IPS-18c (cell line): ENCODE results near the gene EPHA8.

ENCODE experiments used
- H3K4me3 ChIP-seq: 2 replicates; pipeline ENCODE4 v1.7.0; 2013; ENCODE audit warnings: low read depth, mild to moderate bottlenecking, low read length, moderate library complexity; ENCODE audit not compliant: insufficient read depth
- H3K9me3 ChIP-seq: one replicate; pipeline ENCODE4 v1.6.1; 2013; ENCODE audit warnings: mild to moderate bottlenecking, low read length, moderate library complexity; ENCODE audit not compliant: control insufficient read depth, insufficient read depth

Gene EPHA8

DNA sequence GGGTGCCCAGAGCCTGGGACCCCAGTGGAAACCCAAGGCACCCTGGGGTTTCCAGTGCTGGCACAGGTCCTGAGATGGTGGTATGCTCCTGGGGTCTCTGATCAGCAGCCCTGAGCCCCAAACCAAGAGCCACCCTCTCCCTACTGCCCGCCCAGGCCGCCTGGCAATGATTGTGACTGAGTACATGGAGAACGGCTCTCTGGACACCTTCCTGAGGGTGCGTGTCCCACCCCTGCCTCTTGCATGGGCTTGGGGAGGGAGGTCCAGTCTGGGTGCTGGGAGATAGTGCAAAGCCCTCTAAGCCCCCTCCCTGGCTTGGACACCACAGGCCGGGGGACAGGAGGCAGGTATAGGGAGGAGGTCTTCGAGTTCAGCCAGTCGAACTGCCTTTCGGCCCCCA lies 34.7 kb downstream of the EPHA8 start:
- no peak overlapping the region for H3K4me3 ChIP-seq
- no peaks in the 10 kb centered on the region for H3K9me3 ChIP-seq

DNA sequence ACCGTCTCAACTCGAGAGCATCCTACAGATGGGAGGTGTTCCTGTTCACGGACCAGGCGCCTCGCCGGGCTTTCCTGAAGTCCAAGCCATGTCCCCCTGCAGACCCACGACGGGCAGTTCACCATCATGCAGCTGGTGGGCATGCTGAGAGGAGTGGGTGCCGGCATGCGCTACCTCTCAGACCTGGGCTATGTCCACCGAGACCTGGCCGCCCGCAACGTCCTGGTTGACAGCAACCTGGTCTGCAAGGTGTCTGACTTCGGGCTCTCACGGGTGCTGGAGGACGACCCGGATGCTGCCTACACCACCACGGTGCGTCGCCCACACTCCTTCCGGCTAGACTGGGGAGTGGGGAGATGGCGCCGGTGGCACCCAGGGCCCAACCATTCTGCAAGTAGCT lies 35.4 kb downstream of the EPHA8 start:
- Histone ChIP-seq H3K4me3 (no peak overlapping the region), H3K9me3 (no peaks in the 10 kb centered on the region)

DNA sequence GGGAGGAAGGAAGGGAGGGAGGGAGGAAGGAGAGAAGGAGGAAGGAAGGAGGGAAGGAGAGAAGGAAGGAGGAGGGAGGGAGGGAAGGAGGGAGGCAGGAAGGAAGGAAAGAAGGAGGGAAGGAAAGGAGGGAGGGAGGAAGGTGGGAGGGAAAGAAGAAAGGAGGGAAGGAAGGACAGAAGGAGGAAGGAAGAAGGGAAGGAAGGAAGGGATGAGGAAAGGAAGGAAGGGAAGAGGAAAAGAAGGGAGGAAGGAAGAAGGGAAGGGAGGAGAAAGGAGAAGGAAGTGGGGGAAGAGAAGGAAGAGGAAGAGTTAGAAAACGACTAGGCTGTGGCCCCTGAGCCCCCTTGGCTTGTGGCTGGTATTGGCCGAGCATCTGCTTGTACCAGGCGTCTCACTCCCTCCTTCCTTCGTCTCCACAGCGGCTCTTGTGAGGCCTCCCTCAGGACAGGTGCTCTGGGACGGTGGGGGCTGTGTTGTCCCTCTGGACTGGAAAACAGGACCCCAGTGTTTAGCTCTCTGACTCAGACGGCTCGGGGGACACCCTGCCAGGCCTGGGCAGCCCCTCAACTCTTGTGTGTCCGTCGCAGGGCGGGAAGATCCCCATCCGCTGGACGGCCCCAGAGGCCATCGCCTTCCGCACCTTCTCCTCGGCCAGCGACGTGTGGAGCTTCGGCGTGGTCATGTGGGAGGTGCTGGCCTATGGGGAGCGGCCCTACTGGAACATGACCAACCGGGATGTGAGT lies 37.0 kb downstream of the EPHA8 start:
- H3K9me3 ChIP-seq, result no peaks in the 10 kb centered on the region
- H3K4me3 ChIP-seq, result no peak overlapping the region

DNA sequence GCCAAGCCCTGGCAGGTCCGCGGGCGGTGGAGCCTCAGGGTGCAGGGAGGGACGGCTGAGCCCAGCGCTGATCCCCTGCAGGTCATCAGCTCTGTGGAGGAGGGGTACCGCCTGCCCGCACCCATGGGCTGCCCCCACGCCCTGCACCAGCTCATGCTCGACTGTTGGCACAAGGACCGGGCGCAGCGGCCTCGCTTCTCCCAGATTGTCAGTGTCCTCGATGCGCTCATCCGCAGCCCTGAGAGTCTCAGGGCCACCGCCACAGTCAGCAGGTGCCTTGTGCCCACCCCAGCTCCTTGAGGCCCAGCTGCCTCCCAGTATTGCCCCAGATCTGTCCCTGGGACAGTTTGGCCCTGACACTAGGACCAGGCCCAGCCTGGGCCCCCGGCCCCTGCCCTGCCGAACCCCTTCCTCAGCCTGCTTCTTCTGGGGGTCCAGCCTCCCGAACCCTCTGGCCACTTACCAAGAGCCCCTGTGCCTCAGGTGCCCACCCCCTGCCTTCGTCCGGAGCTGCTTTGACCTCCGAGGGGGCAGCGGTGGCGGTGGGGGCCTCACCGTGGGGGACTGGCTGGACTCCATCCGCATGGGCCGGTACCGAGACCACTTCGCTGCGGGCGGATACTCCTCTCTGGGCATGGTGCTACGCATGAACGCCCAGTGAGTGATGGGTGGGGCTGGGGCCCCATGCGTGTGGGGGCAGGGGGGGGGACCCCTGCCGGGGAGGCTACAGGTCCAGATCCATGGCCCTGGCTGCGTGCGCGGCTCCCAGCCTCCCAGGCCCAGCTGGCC lies 37.7 kb downstream of the EPHA8 start:
- H3K4me3 ChIP-seq, result no peak overlapping the region
- H3K9me3 ChIP-seq, result no peaks in the 10 kb centered on the region

DNA sequence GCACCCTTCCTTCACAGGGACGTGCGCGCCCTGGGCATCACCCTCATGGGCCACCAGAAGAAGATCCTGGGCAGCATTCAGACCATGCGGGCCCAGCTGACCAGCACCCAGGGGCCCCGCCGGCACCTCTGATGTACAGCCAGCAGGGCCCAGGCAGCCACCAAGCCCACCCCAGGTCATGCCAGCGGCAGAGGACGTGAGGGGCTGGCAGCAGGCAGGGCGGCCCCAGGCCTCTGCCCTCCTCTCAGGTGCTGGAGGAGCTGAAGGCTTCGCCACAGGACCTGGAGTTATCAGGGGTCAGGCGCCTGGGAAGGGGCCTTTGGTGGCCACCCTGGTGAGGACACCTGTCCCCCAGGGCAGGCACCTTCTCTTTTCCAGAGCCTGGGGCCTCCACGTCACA lies 38.3 kb downstream of the EPHA8 start:
- no peak overlapping the region for H3K4me3 ChIP-seq
- no peaks in the 10 kb centered on the region for H3K9me3 ChIP-seq

DNA sequence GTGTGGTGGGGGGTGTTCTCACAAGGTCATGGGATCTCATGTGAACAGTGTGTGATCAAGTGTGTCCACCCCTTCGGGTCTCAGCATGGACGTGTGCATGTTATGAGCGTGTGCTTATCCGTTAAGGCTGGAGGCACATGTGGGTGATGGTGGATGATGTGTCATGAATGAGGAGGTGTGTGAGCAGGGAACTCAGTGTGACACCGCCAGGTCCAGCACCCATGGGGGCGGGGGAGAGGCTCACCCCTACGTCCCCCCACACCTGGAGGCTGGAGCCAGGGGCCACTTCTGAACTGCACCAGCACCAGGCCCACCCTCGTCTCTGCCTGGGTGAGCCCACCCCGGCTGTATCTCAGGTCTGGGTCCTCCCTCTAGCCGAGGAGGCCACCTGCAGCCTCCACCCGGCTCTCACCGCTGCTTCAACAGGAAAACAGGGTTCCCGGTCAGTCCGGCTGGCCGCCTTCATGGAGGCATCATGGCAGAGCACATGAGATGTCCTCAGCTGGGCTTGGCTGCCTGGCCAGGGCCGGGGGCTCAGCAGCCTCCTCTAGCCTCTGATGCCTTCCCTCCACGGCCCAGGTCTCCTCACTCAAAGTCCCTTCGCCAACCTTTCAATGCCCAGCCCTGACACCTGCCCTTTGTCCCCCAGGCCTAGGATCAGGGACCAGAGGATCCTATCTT lies 38.9 kb downstream of the EPHA8 start:
- no peak overlapping the region for H3K4me3 ChIP-seq
- no peaks in the 10 kb centered on the region for H3K9me3 ChIP-seq

DNA sequence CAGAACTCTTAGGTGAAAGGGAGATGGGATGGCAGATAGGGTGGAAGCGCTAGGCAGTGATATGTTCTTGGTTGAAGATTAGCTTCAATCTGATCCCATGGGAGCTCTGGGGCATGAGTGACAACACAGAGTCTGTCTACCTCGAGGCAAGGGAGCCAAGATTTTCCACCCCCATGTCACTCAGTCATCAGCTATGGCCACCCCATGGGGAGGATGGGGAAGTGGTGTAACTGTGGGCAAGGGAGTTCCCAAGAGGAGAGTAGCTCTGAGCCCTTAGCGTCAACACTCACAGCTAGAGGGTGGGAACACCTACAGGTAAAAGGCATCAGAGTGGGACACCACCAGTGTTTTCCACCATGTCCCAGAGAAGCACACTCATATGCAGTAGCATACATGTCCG lies 42.9 kb downstream of the EPHA8 start:
- no peaks in the 10 kb centered on the region for H3K9me3 ChIP-seq
- no peak overlapping the region for H3K4me3 ChIP-seq

DNA sequence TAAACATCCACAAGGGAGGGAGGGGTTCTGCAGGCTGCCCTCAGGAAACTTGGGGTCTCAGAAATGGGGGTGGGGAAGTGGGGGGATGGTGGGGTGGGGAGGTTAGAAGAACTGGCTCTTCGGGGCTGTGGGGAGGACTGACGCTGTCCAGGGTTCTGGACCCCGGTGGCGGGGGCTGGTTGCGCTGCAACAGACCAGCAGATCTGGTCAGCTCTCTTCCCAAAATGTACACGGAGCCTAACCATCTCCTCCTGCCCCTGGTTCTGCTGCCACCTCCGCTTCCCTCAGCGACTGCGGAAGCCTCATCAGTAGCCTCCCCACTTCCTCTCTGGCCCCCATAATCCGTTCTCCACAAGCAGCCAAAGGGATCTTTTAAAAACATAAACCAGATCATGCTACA lies 43.9 kb downstream of the EPHA8 start:
- Histone ChIP-seq H3K9me3 (no peaks in the 10 kb centered on the region), H3K4me3 (no peak overlapping the region)

DNA sequence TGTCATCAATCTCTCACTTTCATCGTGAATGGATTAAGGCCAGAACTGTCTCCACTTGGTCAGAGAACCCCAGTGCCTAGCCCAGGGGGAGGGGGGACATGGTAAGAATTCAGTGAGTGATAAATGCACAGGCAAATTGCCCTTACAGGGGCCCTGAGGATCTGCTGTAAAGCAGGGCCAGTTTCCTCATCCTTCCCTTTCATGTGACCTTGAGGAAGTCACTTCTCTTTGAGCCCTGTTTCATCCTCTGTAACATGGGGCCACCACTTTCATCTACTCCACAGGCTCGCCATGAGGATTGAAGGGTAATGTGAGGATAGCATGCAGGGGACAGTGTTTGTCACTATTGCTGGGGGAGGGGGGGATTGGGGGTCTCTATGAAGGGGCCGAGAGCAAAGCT lies 45.1 kb downstream of the EPHA8 start:
- no peak overlapping the region for H3K4me3 ChIP-seq
- H3K9me3 ChIP-seq, result no peaks in the 10 kb centered on the region

DNA sequence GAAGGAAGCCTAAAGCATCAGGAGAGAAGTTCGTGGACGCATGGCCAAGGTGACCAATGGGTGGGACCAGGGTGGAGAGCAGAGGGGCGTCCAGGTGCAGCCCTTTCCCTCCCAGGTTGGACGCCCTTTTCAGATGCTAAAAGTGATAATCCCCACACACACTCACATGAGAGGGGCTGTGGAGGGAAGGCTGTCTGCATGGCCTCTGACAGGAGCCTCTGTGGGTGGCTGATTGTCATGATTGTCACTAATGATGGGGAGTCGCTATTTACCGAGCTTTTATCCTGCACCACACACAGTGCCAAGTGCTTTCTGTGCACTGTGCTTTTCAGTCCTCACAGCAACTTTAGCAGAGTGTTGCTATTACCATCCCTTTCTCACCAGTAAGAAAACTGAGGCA lies 46.0 kb downstream of the EPHA8 start:
- H3K9me3 ChIP-seq, result no peaks in the 10 kb centered on the region
- no peak overlapping the region for H3K4me3 ChIP-seq

DNA sequence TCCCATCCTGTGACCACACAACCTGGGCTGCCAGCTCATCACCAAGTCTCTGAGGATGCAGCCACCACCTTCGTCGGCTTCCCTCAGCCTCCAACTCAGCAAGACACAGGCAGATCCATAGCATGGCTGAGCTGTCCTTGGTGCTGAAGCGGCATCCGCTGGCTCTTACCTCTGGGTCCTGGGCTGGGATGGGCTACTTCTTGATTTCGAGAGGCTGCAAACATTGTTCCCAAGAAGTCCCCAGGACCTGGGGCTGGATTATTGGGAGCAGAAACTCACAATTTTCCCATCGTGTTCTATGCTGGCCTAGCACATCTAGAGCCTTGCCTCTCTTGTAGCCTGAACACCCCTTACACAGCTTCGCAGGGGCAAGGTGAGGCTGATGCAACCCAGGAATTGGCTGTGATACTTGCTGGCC lies 48.2 kb downstream of the EPHA8 start:
- no peak overlapping the region for H3K4me3 ChIP-seq
- H3K9me3 ChIP-seq, result no peaks in the 10 kb centered on the region

DNA sequence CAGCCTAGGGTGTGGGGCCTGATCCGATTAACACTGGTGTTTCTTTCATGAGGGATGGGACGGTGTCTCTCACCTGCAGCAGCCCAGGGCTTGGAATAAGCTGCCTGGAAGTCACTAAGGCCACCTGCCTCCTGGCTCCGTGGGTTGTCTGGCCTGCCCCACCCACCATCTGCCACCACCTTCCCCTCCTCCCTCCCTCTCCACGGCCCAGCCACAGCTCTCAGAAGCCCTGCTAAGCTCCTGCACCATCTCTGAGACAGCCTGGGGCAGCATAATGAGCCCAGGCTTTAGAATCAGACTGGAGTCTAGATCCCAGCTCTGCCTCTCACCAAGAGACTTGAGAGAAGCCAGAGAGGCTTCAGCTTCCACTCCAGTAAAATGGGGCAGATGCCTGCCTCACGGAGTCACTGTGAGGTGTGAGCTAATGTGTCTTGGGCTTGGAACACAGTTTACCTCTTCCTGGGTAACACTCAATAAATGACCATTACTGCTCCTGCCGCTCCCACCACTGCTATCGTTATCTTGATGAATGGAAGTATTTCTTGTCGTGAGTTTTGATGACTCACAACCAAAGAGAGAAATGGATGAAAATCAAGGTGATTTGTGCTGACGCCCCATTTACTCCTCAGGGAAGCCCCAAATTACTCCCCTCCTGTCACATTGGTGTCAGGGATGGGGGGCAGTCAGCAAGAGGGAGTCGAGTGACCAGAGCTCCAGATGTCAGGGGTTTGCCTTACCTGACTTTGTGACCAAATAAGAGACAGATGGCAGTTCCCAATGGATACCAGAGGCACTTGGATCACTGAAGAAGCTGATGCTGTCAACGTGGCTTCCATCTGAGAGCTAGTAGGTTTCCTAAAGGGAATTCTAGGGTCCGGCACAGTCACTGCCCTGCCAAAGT lies 49.6 kb downstream of the EPHA8 start:
- Histone ChIP-seq H3K9me3 (no peaks in the 10 kb centered on the region), H3K4me3 (no peak overlapping the region)

DNA sequence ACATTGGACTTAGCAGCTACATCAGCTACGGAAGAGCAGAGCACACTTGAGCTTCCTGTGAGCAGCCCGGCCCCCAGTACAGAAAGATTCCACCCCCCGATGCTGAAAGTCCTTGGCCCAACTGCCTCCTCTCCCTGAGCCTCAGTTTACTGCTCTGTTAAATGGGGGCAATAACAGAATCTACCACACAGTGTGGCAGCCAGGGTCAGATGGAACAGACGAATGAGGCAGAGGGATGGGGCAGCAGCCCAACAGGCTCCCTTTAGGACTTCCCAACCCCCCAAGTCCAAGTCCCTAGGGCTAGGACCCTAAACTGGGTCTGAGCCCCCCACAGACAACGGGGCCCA lies 50.3 kb downstream of the EPHA8 start:
- Histone ChIP-seq H3K9me3 (no peaks in the 10 kb centered on the region), H3K4me3 (no peak overlapping the region)

DNA sequence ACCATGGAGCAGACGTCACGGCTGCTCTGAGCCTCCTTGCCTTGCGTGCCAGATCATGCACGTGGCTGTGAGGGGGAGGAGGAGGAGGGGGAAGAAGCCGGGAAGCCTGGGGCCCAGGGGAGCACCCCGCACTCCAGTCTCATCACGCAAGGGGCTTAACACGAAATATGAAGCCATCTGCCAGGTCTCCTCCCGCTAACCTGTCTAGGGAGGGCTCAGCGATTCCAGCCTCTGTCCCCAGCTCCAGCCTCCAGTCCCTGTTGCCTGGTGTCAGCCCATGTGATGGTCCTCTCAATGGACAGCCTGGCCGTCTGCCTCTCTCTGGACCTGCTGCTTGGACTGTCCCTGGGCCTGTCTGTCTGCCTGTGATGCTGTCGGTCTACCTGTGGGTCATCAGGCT lies 50.7 kb downstream of the EPHA8 start:
- H3K4me3 ChIP-seq, result no peak overlapping the region

DNA sequence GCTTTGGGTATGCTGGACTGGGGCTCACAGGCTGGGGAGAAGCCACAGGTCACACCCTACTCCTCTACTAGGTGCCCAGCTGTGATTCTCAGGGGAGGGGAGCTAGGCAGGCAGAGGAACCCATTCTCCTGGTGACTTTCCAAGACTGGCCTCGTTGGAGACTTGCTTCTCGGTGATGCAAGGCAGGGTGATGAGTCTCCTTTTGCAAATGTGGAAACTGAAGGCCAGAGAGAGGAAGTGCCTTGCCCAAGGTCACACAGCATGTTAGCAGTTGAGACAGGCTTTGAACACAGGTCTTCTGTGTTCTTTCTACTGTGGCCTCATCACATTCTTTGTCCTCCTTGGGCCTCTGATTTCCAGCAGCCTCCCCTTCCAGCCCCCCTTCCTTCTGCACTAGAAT lies 52.6 kb downstream of the EPHA8 start:
- Histone ChIP-seq H3K4me3 (no peak overlapping the region), H3K9me3 (no peaks in the 10 kb centered on the region)

More for the DNA sequence above, 50.7 kb downstream of the EPHA8 start:
- H3K9me3 ChIP-seq, result no peaks in the 10 kb centered on the region

DNA sequence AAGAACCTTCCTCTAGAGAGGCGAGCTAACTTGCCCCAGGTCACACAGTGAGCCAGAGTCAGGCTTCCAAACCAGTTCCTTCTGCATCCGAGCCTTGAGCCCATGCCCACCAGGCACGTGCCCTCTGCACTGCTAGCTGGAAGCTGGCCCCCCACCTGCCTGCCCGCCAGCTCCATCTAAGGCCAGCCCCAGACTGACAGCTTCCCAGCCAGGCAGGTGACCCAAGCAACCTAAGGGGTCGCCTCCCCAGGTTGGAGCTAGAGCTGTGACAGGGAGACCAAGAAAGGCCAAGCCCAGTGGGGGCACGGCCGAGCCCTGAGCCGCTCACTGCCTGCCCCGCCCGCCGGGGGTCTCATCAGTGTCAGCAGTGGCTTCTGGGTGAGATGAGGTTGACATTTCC lies 53.3 kb downstream of the EPHA8 start:
- H3K4me3 ChIP-seq, result no peak overlapping the region
- H3K9me3 ChIP-seq, result no peaks in the 10 kb centered on the region

DNA sequence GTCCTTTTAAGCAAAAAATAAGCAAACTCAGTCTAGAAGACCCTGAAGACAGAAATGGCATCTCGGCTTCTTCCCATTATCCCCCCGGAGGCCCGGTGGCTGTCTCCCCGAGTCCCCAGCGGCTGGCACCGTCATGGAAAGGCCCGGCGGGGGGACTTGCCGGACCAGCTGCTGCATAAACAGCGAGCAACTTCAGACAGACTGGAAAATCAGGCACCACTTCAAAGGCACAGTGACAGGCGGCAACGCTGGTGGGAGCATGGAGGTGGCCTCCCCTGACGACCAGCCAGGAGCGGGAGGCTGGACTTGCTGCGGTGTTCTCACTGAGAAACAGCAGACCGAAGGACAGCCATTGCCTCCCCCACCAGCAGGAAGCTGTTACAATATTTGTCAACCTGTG lies 54.8 kb downstream of the EPHA8 start:
- no peak overlapping the region for H3K4me3 ChIP-seq
- H3K9me3 ChIP-seq, result no peaks in the 10 kb centered on the region
